H1 (cell line): ENCODE measurements around the gene KCNH4. TPM values are rescaled to one million over a fixed set of nuclear protein-coding genes. Genes with fewer than 3 reads are reported as not detected.

Experiments used
- CTCF ChIA-PET: fragments of 300-600 bp; sonication (Branson Sonifier 250); formaldehyde crosslinking; loops from one replicate; lab custom pipeline; 2021; ENCODE audit not compliant: partially characterized antibody; lab: Charles Lee
- POLR2A ChIA-PET: fragments of 300-600 bp; sonication (Branson Sonifier 250); formaldehyde crosslinking; loops from one replicate; lab custom pipeline; 2021; ENCODE audit warnings: inconsistent platforms; ENCODE audit not compliant: partially characterized antibody; lab: Charles Lee
- DNase-seq, 2 experiments: peaks; one replicate each; pipeline versions ENCODE4 v3.0.0 to v3.0.0-alpha.2; 2010 to 2022; ENCODE audit warnings: low spot score in 2 of 2, low read depth in 1 of 2, mixed read lengths in 1 of 2
- FAIRE-seq: peaks from 2 replicates; lab custom pipeline; 2011; peaks lifted over from hg19 to GRCh38; lab: Jason Lieb, UNC
- H2AFZ ChIP-seq: 2 replicates; pipeline ENCODE4 v1.8.1; 2012; ENCODE audit warnings: low read length, inconsistent platforms
- H2AK5ac ChIP-seq: 2 replicates; pipeline ENCODE4 v1.6.1; 2013; ENCODE audit warnings: low read depth, low read length
- H2BK120ac ChIP-seq: replicated peaks from 2 replicates; pipeline ENCODE3; 2013; ENCODE audit warnings: low read depth, low read length, inconsistent platforms
- H2BK12ac ChIP-seq: 2 replicates; pipeline ENCODE4 v1.6.1; 2013; ENCODE audit warnings: low read depth, low read length
- H2BK15ac ChIP-seq: 2 replicates; pipeline ENCODE4 v1.6.1; 2013; ENCODE audit warnings: low read length
- H2BK20ac ChIP-seq: 2 replicates; pipeline ENCODE4 v1.6.1; 2013; ENCODE audit warnings: low read length
- H2BK5ac ChIP-seq: 2 replicates; pipeline ENCODE4 v1.6.1; 2013; ENCODE audit warnings: low read depth, low read length
- H3K14ac ChIP-seq: 2 replicates; pipeline ENCODE4 v1.6.1; 2013; ENCODE audit warnings: inconsistent platforms; ENCODE audit not compliant: insufficient read length
- H3K18ac ChIP-seq: 2 replicates; pipeline ENCODE4 v1.6.1; 2013; ENCODE audit warnings: low read length; ENCODE audit errors: extremely low read depth
- H3K23ac ChIP-seq: 2 replicates; pipeline ENCODE4 v1.6.1; 2013; ENCODE audit warnings: inconsistent platforms; ENCODE audit not compliant: insufficient read length
- H3K23me2 ChIP-seq: 2 replicates; pipeline ENCODE4 v1.6.1; 2013; ENCODE audit warnings: low read depth, low read length
- H3K27ac ChIP-seq: 2 replicates; pipeline ENCODE4 v1.6.1; 2011; ENCODE audit warnings: low read depth, low read length, inconsistent platforms
- H3K27me3 ChIP-seq, 4 experiments: replicated peaks in 1 of 4; 1 replicate in 1 of 4; 2 replicates in 3 of 4; pipeline versions ENCODE4 v1.6.1 to v1.8.1; 2011 to 2013; ENCODE audit warnings: low read length in 3 of 4, mild to moderate bottlenecking in 3 of 4, inconsistent platforms in 2 of 4, mixed read lengths in 2 of 4, moderate library complexity in 1 of 4; ENCODE audit not compliant: control insufficient read depth in 3 of 4, insufficient read depth in 3 of 4; ENCODE audit errors: extremely low read depth in 1 of 4
- H3K36me3 ChIP-seq, 4 experiments: 2 replicates each; pipeline versions ENCODE4 v1.6.1 to v1.8.1; 2011 to 2013; ENCODE audit warnings: mild to moderate bottlenecking in 4 of 4, low read length in 3 of 4, moderate library complexity in 2 of 4, control low read depth in 1 of 4, inconsistent platforms in 1 of 4; ENCODE audit not compliant: insufficient read depth in 4 of 4, control insufficient read depth in 2 of 4
- H3K4ac ChIP-seq: replicated peaks from 2 replicates; pipeline ENCODE3; 2013; ENCODE audit warnings: low read length, low read depth, mixed read lengths, inconsistent platforms; ENCODE audit not compliant: insufficient read length
- H3K4me1 ChIP-seq, 4 experiments: replicated peaks in 1 of 4; 1 replicate in 1 of 4; 2 replicates in 3 of 4; pipeline versions ENCODE4 v1.6.1 to v1.8.1; 2011 to 2013; ENCODE audit warnings: low read length in 3 of 4, inconsistent platforms in 2 of 4, mixed read lengths in 1 of 4; ENCODE audit not compliant: insufficient read depth in 4 of 4, control insufficient read depth in 3 of 4
- H3K4me2 ChIP-seq, 2 experiments: 2 replicates each; pipeline versions ENCODE4 v1.6.1 to v1.8.1; 2011 to 2013; ENCODE audit warnings: low read depth in 2 of 2, low read length in 2 of 2, control low read depth in 1 of 2, inconsistent platforms in 1 of 2, mild to moderate bottlenecking in 1 of 2; ENCODE audit not compliant: insufficient read depth in 1 of 2
- H3K4me3 ChIP-seq, 4 experiments: fragments of 200-600, 300-600 bp in 1 of 4; sonication (generic), shearing (Covaris generic), sonication (Bioruptor Twin) in 1 of 4; 2 replicates each; pipeline versions ENCODE4 v1.5.1 to v1.8.1; 2011 to 2016; ENCODE audit warnings: low read length in 4 of 4, low read depth in 3 of 4, control low read depth in 2 of 4, inconsistent platforms in 2 of 4, mild to moderate bottlenecking in 2 of 4, mixed read lengths in 1 of 4, moderate library complexity in 1 of 4; ENCODE audit not compliant: insufficient read depth in 2 of 4; ENCODE audit errors: extremely low read depth in 1 of 4
- H3K56ac ChIP-seq: replicated peaks from 2 replicates; pipeline ENCODE3; 2013; ENCODE audit warnings: low read depth, mild to moderate bottlenecking, mixed read lengths, low read length, inconsistent platforms; ENCODE audit not compliant: insufficient read length
- H3K79me1 ChIP-seq: 2 replicates; pipeline ENCODE4 v1.6.1; 2013; ENCODE audit warnings: low read depth, low read length, control low read depth
- H3K79me2 ChIP-seq, 2 experiments: 2 replicates each; pipeline versions ENCODE4 v1.6.1 to v1.8.1; 2012 to 2013; ENCODE audit warnings: low read length in 2 of 2, mild to moderate bottlenecking in 2 of 2, inconsistent platforms in 1 of 2; ENCODE audit not compliant: insufficient read depth in 2 of 2, control insufficient read depth in 1 of 2
- H3K9ac ChIP-seq, 4 experiments: replicated peaks in 1 of 4; 1 replicate in 1 of 4; 2 replicates in 3 of 4; pipeline versions ENCODE4 v1.6.1 to v1.8.1; 2011 to 2013; ENCODE audit warnings: low read depth in 3 of 4, low read length in 3 of 4, control low read depth in 2 of 4, mild to moderate bottlenecking in 2 of 4, moderate library complexity in 2 of 4, inconsistent platforms in 1 of 4; ENCODE audit errors: extremely low read depth in 1 of 4
- H3K9me3 ChIP-seq, 2 experiments: 2 replicates each; pipeline versions ENCODE4 v1.6.1 to v1.8.1; 2012 to 2013; ENCODE audit warnings: mild to moderate bottlenecking in 2 of 2, moderate library complexity in 2 of 2, control low read depth in 1 of 2, inconsistent platforms in 1 of 2, low read depth in 1 of 2, low read length in 1 of 2, mixed read lengths in 1 of 2; ENCODE audit not compliant: insufficient read depth in 2 of 2
- H4K20me1 ChIP-seq, 2 experiments: replicated peaks in 1 of 2; 2 replicates each; pipeline versions ENCODE3 to v1.8.1; 2011 to 2013; ENCODE audit warnings: inconsistent platforms in 2 of 2, low read length in 2 of 2, mild to moderate bottlenecking in 1 of 2; ENCODE audit not compliant: insufficient read depth in 2 of 2, control insufficient read depth in 1 of 2
- H4K5ac ChIP-seq: 2 replicates; pipeline ENCODE4 v1.6.1; 2013; ENCODE audit warnings: low read length, low read depth, mixed read lengths, inconsistent platforms; ENCODE audit not compliant: insufficient read length
- H4K8ac ChIP-seq: 2 replicates; pipeline ENCODE4 v1.8.0; 2013; ENCODE audit warnings: mild to moderate bottlenecking, moderate library complexity, low read length, inconsistent platforms; ENCODE audit not compliant: insufficient read depth; ENCODE audit errors: extremely low read depth
- H4K91ac ChIP-seq: replicated peaks from 2 replicates; pipeline ENCODE3; 2013; ENCODE audit warnings: low read length, mixed read lengths, inconsistent platforms; ENCODE audit not compliant: insufficient read length
- CHD2 ChIP-seq: IDR thresholded peaks from 2 replicates; pipeline ENCODE4 v1.6.1; 2012; ENCODE audit warnings: low read length, improper control_type of control experiment
- RFX5 ChIP-seq: IDR thresholded peaks from 2 replicates; pipeline ENCODE4 v1.6.1; 2011; ENCODE audit warnings: low read depth, low read length, improper control_type of control experiment, borderline replicate concordance
- SIN3A ChIP-seq, 2 experiments: IDR thresholded peaks in 1 of 2; conservative IDR thresholded peaks in 1 of 2; 2 replicates each; pipeline ENCODE4 v1.6.1; 2011 to 2012; ENCODE audit warnings: low read length in 2 of 2, improper control_type of control experiment in 1 of 2, low read depth in 1 of 2, mild to moderate bottlenecking in 1 of 2
- SP1 ChIP-seq: IDR thresholded peaks from 2 replicates; pipeline ENCODE4 v1.6.1; 2011; ENCODE audit warnings: low read depth, low read length
- SRF ChIP-seq: IDR thresholded peaks from 2 replicates; pipeline ENCODE4 v1.6.1; 2011; ENCODE audit warnings: mild to moderate bottlenecking, low read depth, low read length, moderate library complexity
- WGBS, 2 experiments: shearing (Covaris generic) in 1 of 2; methylation state at CpG; one replicate each; pipeline versions ENCODE4 v1.1.6 to v1.1.7; 2013 to 2015; ENCODE audit warnings: low lambda C conversion rate in 2 of 2, mixed read lengths in 2 of 2, inconsistent platforms in 1 of 2, low coverage in 1 of 2, missing lambda C conversion rate in 1 of 2; ENCODE audit not compliant: insufficient replicate concordance in 2 of 2, insufficient coverage in 1 of 2, insufficient read length in 1 of 2; ENCODE audit errors: extremely low coverage in 1 of 2, missing lambda C conversion rate in 1 of 2; 5-methylcytosine and 5-hydroxymethylcytosine counted together
- polyA plus RNA-seq, 7 experiments: library from polyadenylated mRNA; depleted of rRNA in 3 of 7; stranded (reverse) in 5 of 7; unstranded in 2 of 7; fragments of >200 nt in 5 of 7; fragments of 200-250 nt in 2 of 7; gene quantifications; 1 replicate in 5 of 7; 2 replicates in 1 of 7; 4 replicates in 1 of 7; pipeline versions ENCODE4 v1.2.1 to v1.2.3, GENCODE V29; 2011 to 2013; ENCODE audit warnings: missing spikeins in 2 of 7, mixed read lengths in 2 of 7
- total RNA-seq: library from RNA; stranded (reverse); fragmentation: NEBNext Ultra II Directional; extraction: Animal tissue kit (Norgen Biotek cat#: 25700); gene quantifications from 2 replicates; pipeline ENCODE4 v1.2.1, GENCODE V29; 2021
- TF ChIP-seq, protein P1 (sequence below): IDR thresholded peaks from 2 replicates; pipeline ENCODE4 v1.6.1; 2012; ENCODE audit warnings: inconsistent platforms

Gene KCNH4
- total and polyA plus RNA-seq, 2 of the 8 experiments (the other 6 are each of a cell fraction or from before 2014, with no cell fraction given): 0.44 to 0.47 TPM

DNA sequence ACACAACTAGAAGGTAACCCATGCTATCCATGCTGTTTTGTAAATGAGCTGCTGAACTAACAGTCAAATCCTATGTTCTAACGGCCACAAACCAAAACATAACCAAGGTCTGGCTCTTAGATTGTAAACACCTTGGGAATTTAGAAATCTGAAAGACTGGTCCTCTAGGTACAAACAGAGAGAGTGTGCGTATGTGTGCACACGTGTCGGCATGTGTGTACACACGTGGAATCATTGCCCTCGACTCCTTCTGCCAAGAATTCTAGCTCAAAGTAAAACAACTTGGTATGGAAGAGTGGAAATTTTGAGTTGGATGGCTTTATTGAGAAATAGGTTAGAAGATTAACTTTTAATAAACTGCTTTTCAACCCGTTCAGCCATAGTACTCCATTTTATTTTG lies 31.4 kb upstream of the KCNH4 start:
- H4K20me1 ChIP-seq: no peaks in the 10 kb centered on the region
- no peak for DNase-seq
- H3K14ac ChIP-seq: no peak overlapping the region
- H2BK20ac ChIP-seq: no peak overlapping the region
- TF ChIP-seq RFX5 (no peak), SIN3A (conservative IDR thresholded peaks at IDR 0.05 in 1 of 2, IDR thresholded peaks at IDR 0.05 in 1 of 2; ENCODE audit: low read depth in 1 of 2, low read length in 2 of 2) (no peak), CHD2 (no peak), SP1 (no peak), SRF (no peak)
- TF ChIP-seq, protein P1, sequence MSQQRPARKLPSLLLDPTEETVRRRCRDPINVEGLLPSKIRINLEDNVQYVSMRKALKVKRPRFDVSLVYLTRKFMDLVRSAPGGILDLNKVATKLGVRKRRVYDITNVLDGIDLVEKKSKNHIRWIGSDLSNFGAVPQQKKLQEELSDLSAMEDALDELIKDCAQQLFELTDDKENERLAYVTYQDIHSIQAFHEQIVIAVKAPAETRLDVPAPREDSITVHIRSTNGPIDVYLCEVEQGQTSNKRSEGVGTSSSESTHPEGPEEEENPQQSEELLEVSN: no peak
- no peak overlapping the region for H4K91ac ChIP-seq
- no peak overlapping the region for H3K4me3 ChIP-seq
- no peak overlapping the region for H2BK5ac ChIP-seq
- H2BK15ac ChIP-seq: no peak overlapping the region
- 94% methylated on average over 7 of the region's 7 CpGs; no CpG with 5 or more reads in 1 of the 2 experiments for WGBS, 2 experiments
- H2AK5ac ChIP-seq: no peak overlapping the region
- H3K23ac ChIP-seq: no peak overlapping the region
- H3K27me3 ChIP-seq: no peaks in the 10 kb centered on the region
- no peak overlapping the region for H4K8ac ChIP-seq
- H3K56ac ChIP-seq: no peak overlapping the region
- ChIA-PET CTCF (interaction anchor here (0.6 to 3.5 kb wide), 5 partner anchors 10 to 182 kb away, joined by 3 to 24 read pairs (median 6); no protein-coding TSS in a partner anchor), POLR2A (interaction anchor here (1.3 kb wide), 1 partner anchor 11 kb away, joined by 3 read pairs; no protein-coding TSS in a partner anchor)
- H3K9me3 ChIP-seq: no peaks in the 10 kb centered on the region
- no peaks in the 10 kb centered on the region for H3K4me1 ChIP-seq
- H2BK12ac ChIP-seq: no peak overlapping the region
- no peak overlapping the region for H3K27ac ChIP-seq
- FAIRE-seq: no peak
- no peak overlapping the region for H2BK120ac ChIP-seq
- no peak overlapping the region for H3K4me2 ChIP-seq
- no peaks in the 10 kb centered on the region for H3K79me1 ChIP-seq
- no peak overlapping the region for H3K9ac ChIP-seq
- H3K4ac ChIP-seq: no peak overlapping the region
- H3K36me3 ChIP-seq: peaks cover 5 to 46% (median 27%) of the 10 kb centered on the region in 4 experiments; a peak in 6 of 8 replicates
- H2AFZ ChIP-seq: no peak overlapping the region
- H3K18ac ChIP-seq: no peak overlapping the region
- H3K23me2 ChIP-seq: no peaks in the 10 kb centered on the region
- H3K79me2 ChIP-seq: no peaks in the 10 kb centered on the region
- H4K5ac ChIP-seq: no peak overlapping the region
